ENCODE measurements around the gene CIRBP.

Gene CIRBP

GRCh38 chr19:1260749-1261537 lies 8.2 kb upstream of the CIRBP start:
- Histone ChIP-seq H3K79me2 (ENCODE audit: control insufficient read depth, low read length) (peaks cover 32% of the 10 kb centered on the region), H3K9me3 (ENCODE audit: control insufficient read depth, insufficient read depth, low read length) (no peaks in the 10 kb centered on the region), H3K27me3 (ENCODE audit: control insufficient read depth, low read length) (no peaks in the 10 kb centered on the region), H3K4me3 (ENCODE audit: low read length) (peak overlapping the region; percentile 77), H3K36me3 (ENCODE audit: control insufficient read depth, low read length) (peaks cover 42% of the 10 kb centered on the region), H3F3A (ENCODE audit: control insufficient read depth, insufficient read depth) (peaks cover 65% of the 10 kb centered on the region), H3K9me2 (replicated peaks; ENCODE audit: control insufficient read depth, low read length) (no peaks in the 10 kb centered on the region), H3K27ac (ENCODE audit: low read depth, low read length) (peak overlapping the region; percentile 95), H3K4me1 (ENCODE audit: control insufficient read depth, low read length) (peaks cover 84% of the 10 kb centered on the region), H3K4me2 (ENCODE audit: low read length) (peak overlapping the region; percentile 98), H4K20me1 (ENCODE audit: control insufficient read depth, insufficient read depth, low read depth, low read length) (no peaks in the 10 kb centered on the region)
- TF ChIP-seq CTCF (IDR thresholded peaks at IDR 0.05; ENCODE audit: low read depth, low read length, poor library complexity, severe bottlenecking) (no peak), EZH2phosphoT487 (IDR thresholded peaks at IDR 0.05; ENCODE audit: borderline replicate concordance, low read length) (no peak)

- Histone ChIP-seq H3F3A (ENCODE audit: control insufficient read depth, insufficient read depth) (peaks cover 66% of the 10 kb centered on the region), H3K79me2 (ENCODE audit: control insufficient read depth, low read length) (peaks cover 32% of the 10 kb centered on the region), H3K36me3 (ENCODE audit: control insufficient read depth, low read length) (peaks cover 39% of the 10 kb centered on the region), H3K9me3 (ENCODE audit: control insufficient read depth, insufficient read depth, low read length) (no peaks in the 10 kb centered on the region), H3K27me3 (ENCODE audit: control insufficient read depth, low read length) (no peaks in the 10 kb centered on the region), H3K4me3 (ENCODE audit: low read length) (peak overlapping the region; percentile 77), H3K9me2 (replicated peaks; ENCODE audit: control insufficient read depth, low read length) (no peaks in the 10 kb centered on the region), H4K20me1 (ENCODE audit: control insufficient read depth, insufficient read depth, low read depth, low read length) (no peaks in the 10 kb centered on the region), H3K4me1 (ENCODE audit: control insufficient read depth, low read length) (peaks cover 86% of the 10 kb centered on the region), H3K4me2 (ENCODE audit: low read length) (peak overlapping the region; percentile 95), H3K27ac (ENCODE audit: low read depth, low read length) (peak overlapping the region; percentile 95)
- TF ChIP-seq EZH2phosphoT487 (IDR thresholded peaks at IDR 0.05; ENCODE audit: borderline replicate concordance, low read length) = no peak
- TF ChIP-seq CTCF (IDR thresholded peaks at IDR 0.05; ENCODE audit: low read depth, low read length, poor library complexity, severe bottlenecking) = peak; percentile 71
These were observed 7.7 kb upstream of the CIRBP start for GRCh38 chr19:1261538-1261797.

- Histone ChIP-seq H3K9me3 (ENCODE audit: control insufficient read depth, insufficient read depth, low read length) (no peaks in the 10 kb centered on the region), H3K27me3 (ENCODE audit: control insufficient read depth, low read length) (no peaks in the 10 kb centered on the region), H3K4me1 (ENCODE audit: control insufficient read depth, low read length) (peaks cover 86% of the 10 kb centered on the region), H3F3A (ENCODE audit: control insufficient read depth, insufficient read depth) (peaks cover 62% of the 10 kb centered on the region), H3K9me2 (replicated peaks; ENCODE audit: control insufficient read depth, low read length) (no peaks in the 10 kb centered on the region), H3K79me2 (ENCODE audit: control insufficient read depth, low read length) (peaks cover 32% of the 10 kb centered on the region), H3K36me3 (ENCODE audit: control insufficient read depth, low read length) (peaks cover 33% of the 10 kb centered on the region), H3K4me2 (ENCODE audit: low read length) (peak overlapping the region; percentile 95), H4K20me1 (ENCODE audit: control insufficient read depth, insufficient read depth, low read depth, low read length) (no peaks in the 10 kb centered on the region), H3K4me3 (ENCODE audit: low read length) (peak overlapping the region; percentile 77), H3K27ac (ENCODE audit: low read depth, low read length) (peak overlapping the region; percentile 95)
- TF ChIP-seq CTCF (IDR thresholded peaks at IDR 0.05; ENCODE audit: low read depth, low read length, poor library complexity, severe bottlenecking) (peak; percentile 39), EZH2phosphoT487 (IDR thresholded peaks at IDR 0.05; ENCODE audit: borderline replicate concordance, low read length) (no peak)
These were observed 7.1 kb upstream of the CIRBP start for GRCh38 chr19:1261798-1262622.

Data from DOHH2 (cell line).